ENCODE measurements around the gene KRTAP9-4.

GRCh38 chr17:41211845-41212466 lies 37.5 kb upstream of the KRTAP9-4 start:
- TF ChIP-seq EZH2phosphoT487 (IDR thresholded peaks at IDR 0.05; ENCODE audit: low read length) (no peak), CTCF (IDR thresholded peaks at IDR 0.05; ENCODE audit: low read length) (no peak), EZH2 (optimal IDR thresholded peaks at IDR 0.05; ENCODE audit: low read depth, low read length) (no peak)
